ENCODE measurements around the gene TFB1M.
"Not testable (repeated sequence)": the region's sequence is repeated elsewhere in the genome, so short reads cannot be mapped to it uniquely, and the experiment has no call there.

The TFB1M gene

GRCh38 chr6:155235087-155235486 is 79.2 kb downstream of the TFB1M start:
- no peak for DNase-seq (ENCODE audit: low read depth)

GRCh38 chr6:155234687-155235086 is 79.6 kb downstream of the TFB1M start:
- no peak for DNase-seq (ENCODE audit: low read depth)

GRCh38 chr6:155234167-155234566 is 80.1 kb downstream of the TFB1M start:
- no peak for DNase-seq (ENCODE audit: low read depth)

- DNase-seq (ENCODE audit: low read depth): no peak
Measured at GRCh38 chr6:155232848-155233247, 81.4 kb downstream of the TFB1M start.

- not testable (repeated sequence) for DNase-seq (ENCODE audit: low read depth)
Measured at GRCh38 chr6:155230975-155231374, 83.3 kb downstream of the TFB1M start.

- DNase-seq (ENCODE audit: low read depth): peak; percentile 33
Measured at GRCh38 chr6:155228546-155229166, 85.6 kb downstream of the TFB1M start.

GRCh38 chr6:155227046-155227445 is 87.2 kb downstream of the TFB1M start:
- no peak for DNase-seq (ENCODE audit: low read depth)

GRCh38 chr6:155224618-155225017 is 89.7 kb downstream of the TFB1M start:
- DNase-seq (ENCODE audit: low read depth): no peak

- no peak for DNase-seq (ENCODE audit: low read depth)
Measured at GRCh38 chr6:155223646-155224451, 90.4 kb downstream of the TFB1M start.

- no peak for DNase-seq (ENCODE audit: low read depth)
Measured at GRCh38 chr6:155222506-155222905, 91.8 kb downstream of the TFB1M start.

GRCh38 chr6:155221086-155221485 is 93.2 kb downstream of the TFB1M start:
- no peak for DNase-seq (ENCODE audit: low read depth)

GRCh38 chr6:155219858-155220301 is 94.4 kb downstream of the TFB1M start:
- DNase-seq (ENCODE audit: low read depth): no peak

GRCh38 chr6:155219299-155219698 is 95.0 kb downstream of the TFB1M start:
- no peak for DNase-seq (ENCODE audit: low read depth)

- DNase-seq (ENCODE audit: low read depth): not testable (repeated sequence)
Measured at GRCh38 chr6:155218711-155219110, 95.6 kb downstream of the TFB1M start.

GRCh38 chr6:155216312-155217046 is 97.8 kb downstream of the TFB1M start:
- DNase-seq (ENCODE audit: low read depth): no peak

- DNase-seq (ENCODE audit: low read depth): no peak
Measured at GRCh38 chr6:155215906-155216305, 98.4 kb downstream of the TFB1M start.

GRCh38 chr6:155213611-155214372 is 100.5 kb downstream of the TFB1M start:
- DNase-seq (ENCODE audit: low read depth): no peak

GRCh38 chr6:155212616-155213380 is 101.5 kb downstream of the TFB1M start:
- no peak for DNase-seq (ENCODE audit: low read depth)

- no peak for DNase-seq (ENCODE audit: low read depth)
Measured at GRCh38 chr6:155212106-155212505, 102.2 kb downstream of the TFB1M start.

- no peak for DNase-seq (ENCODE audit: low read depth)
Measured at GRCh38 chr6:155207223-155207622, 107.1 kb downstream of the TFB1M start.

Measured in GM04503 (cell line).